OCI-LY3 (cell line): ENCODE data around the gene TMEM123.
"Not testable (repeated sequence)": the region's sequence is repeated elsewhere in the genome, so short reads cannot be mapped to it uniquely, and the experiment has no call there.

Experiments
- EZH2phosphoT487 ChIP-seq: fragments of 200-600 bp; shearing (Covaris generic); IDR thresholded peaks from 2 replicates; pipeline ENCODE4 v1.6.1; 2018; ENCODE audit warnings: antibody characterized with exemption, mixed run types, low read depth
- TF ChIP-seq, protein P1 (sequence below): fragments of 200-600, 300-600 bp; sonication (generic); IDR thresholded peaks from 2 replicates; pipeline ENCODE4 v1.5.1; 2014; ENCODE audit warnings: antibody characterized with exemption, low read length, low read depth

GRCh38 chr11:102444693-102445092 lies 7.9 kb downstream of the TMEM123 start:
- TF ChIP-seq, protein P1, sequence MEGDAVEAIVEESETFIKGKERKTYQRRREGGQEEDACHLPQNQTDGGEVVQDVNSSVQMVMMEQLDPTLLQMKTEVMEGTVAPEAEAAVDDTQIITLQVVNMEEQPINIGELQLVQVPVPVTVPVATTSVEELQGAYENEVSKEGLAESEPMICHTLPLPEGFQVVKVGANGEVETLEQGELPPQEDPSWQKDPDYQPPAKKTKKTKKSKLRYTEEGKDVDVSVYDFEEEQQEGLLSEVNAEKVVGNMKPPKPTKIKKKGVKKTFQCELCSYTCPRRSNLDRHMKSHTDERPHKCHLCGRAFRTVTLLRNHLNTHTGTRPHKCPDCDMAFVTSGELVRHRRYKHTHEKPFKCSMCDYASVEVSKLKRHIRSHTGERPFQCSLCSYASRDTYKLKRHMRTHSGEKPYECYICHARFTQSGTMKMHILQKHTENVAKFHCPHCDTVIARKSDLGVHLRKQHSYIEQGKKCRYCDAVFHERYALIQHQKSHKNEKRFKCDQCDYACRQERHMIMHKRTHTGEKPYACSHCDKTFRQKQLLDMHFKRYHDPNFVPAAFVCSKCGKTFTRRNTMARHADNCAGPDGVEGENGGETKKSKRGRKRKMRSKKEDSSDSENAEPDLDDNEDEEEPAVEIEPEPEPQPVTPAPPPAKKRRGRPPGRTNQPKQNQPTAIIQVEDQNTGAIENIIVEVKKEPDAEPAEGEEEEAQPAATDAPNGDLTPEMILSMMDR, result not testable (repeated sequence)
- not testable (repeated sequence) for TF ChIP-seq EZH2phosphoT487
